Hepatocyte (in vitro differentiated cells): Measurements from ENCODE around the gene MAN1B1. TPM values are rescaled to one million over a fixed set of nuclear protein-coding genes. Genes with fewer than 3 reads are reported as not detected.

ENCODE experiments used
- DNase-seq: peaks from one replicate; pipeline ENCODE4 v3.0.0-alpha.2; 2016; ENCODE audit warnings: low spot score
- H2AFZ ChIP-seq: fragments of 200-600 bp; sonication (generic); 2 replicates; pipeline ENCODE4 v1.6.0; 2016; ENCODE audit warnings: antibody characterized with exemption, mild to moderate bottlenecking
- H3K27ac ChIP-seq: fragments of 200-600 bp; sonication (generic); 2 replicates; pipeline ENCODE4 v1.5.1; 2016; ENCODE audit warnings: mild to moderate bottlenecking
- H3K27me3 ChIP-seq: fragments of 200-600 bp; sonication (generic); 2 replicates; pipeline ENCODE4 v1.6.1; 2016
- H3K36me3 ChIP-seq: fragments of 200-600 bp; sonication (generic); replicated peaks from 2 replicates; pipeline ENCODE4 v1.5.1; 2016; ENCODE audit warnings: low read depth; ENCODE audit not compliant: insufficient read depth
- H3K4me1 ChIP-seq: fragments of 200-600 bp; sonication (generic); 2 replicates; pipeline ENCODE4 v1.5.1; 2016; ENCODE audit warnings: mild to moderate bottlenecking, moderate library complexity; ENCODE audit not compliant: insufficient read depth
- H3K4me2 ChIP-seq: fragments of 200-600 bp; sonication (generic); 2 replicates; pipeline ENCODE4 v1.6.0; 2016
- H3K4me3 ChIP-seq: fragments of 200-600 bp; sonication (generic); 2 replicates; pipeline ENCODE4 v1.5.1; 2016; ENCODE audit warnings: mild to moderate bottlenecking
- H3K79me2 ChIP-seq: fragments of 200-600 bp; sonication (generic); 2 replicates; pipeline ENCODE4 v1.6.0; 2017; ENCODE audit warnings: mild to moderate bottlenecking
- H3K9me2 ChIP-seq: fragments of 200-600 bp; sonication (generic); replicated peaks from 2 replicates; pipeline ENCODE4 v1.6.0; 2017; ENCODE audit warnings: mild to moderate bottlenecking; ENCODE audit not compliant: insufficient read depth
- H3K9me3 ChIP-seq: fragments of 200-600 bp; sonication (generic); 2 replicates; pipeline ENCODE4 v1.5.1; 2016; ENCODE audit warnings: low read depth, mild to moderate bottlenecking
- H4K20me1 ChIP-seq: fragments of 200-600 bp; sonication (generic); 2 replicates; pipeline ENCODE4 v1.6.0; 2016; ENCODE audit warnings: mild to moderate bottlenecking; ENCODE audit not compliant: insufficient read depth, poor library complexity, severe bottlenecking
- CTCF ChIP-seq: fragments of 200-600 bp; sonication (generic); IDR thresholded peaks from 2 replicates; pipeline ENCODE4 v1.5.1; 2016; ENCODE audit warnings: antibody characterized with exemption, mild to moderate bottlenecking; ENCODE audit not compliant: poor library complexity
- EZH2 ChIP-seq: fragments of 200-600 bp; sonication (generic); IDR thresholded peaks from 2 replicates; pipeline ENCODE4 v1.6.1; 2016; ENCODE audit warnings: antibody characterized with exemption, mild to moderate bottlenecking, borderline replicate concordance
- EZH2phosphoT487 ChIP-seq: fragments of 200-600 bp; sonication (generic); IDR thresholded peaks from one replicate; pipeline ENCODE4 v1.6.1; 2018; ENCODE audit warnings: antibody characterized with exemption, mild to moderate bottlenecking, low read depth, moderate library complexity; ENCODE audit not compliant: unreplicated experiment, severe bottlenecking
- WGBS: methylation state at CpG from one replicate; pipeline ENCODE4 v1.1.6; 2016; ENCODE audit warnings: low lambda C conversion rate; ENCODE audit errors: missing lambda C conversion rate; 5-methylcytosine and 5-hydroxymethylcytosine counted together
- polyA plus RNA-seq: library from polyadenylated mRNA; unstranded; fragments of >200 nt; fragmentation: Nextera tagmentation; extraction: Ambion mirVana; gene quantifications from 2 replicates; pipeline ENCODE4 v1.2.1, GENCODE V29; 2016
- total RNA-seq: library from RNA; depleted of rRNA; stranded (reverse); fragments of >200 nt; gene quantifications from 2 replicates; pipeline ENCODE4 v1.2.3, GENCODE V29; 2014

The MAN1B1 gene
- total and polyA plus RNA-seq, 2 experiments from 2014 or later: 60.8 to 94.2 TPM

- Histone ChIP-seq H3K9me3 (no peaks in the 10 kb centered on the region), H3K4me3 (no peak overlapping the region), H2AFZ (no peak overlapping the region), H3K4me1 (no peaks in the 10 kb centered on the region), H3K27ac (no peak overlapping the region), H3K79me2 (no peaks in the 10 kb centered on the region), H3K9me2 (no peaks in the 10 kb centered on the region), H3K4me2 (no peak overlapping the region), H3K27me3 (no peaks in the 10 kb centered on the region), H4K20me1 (no peaks in the 10 kb centered on the region), H3K36me3 (no peaks in the 10 kb centered on the region)
- TF ChIP-seq CTCF (no peak), EZH2 (no peak), EZH2phosphoT487 (no peak)
- no peak for DNase-seq
- WGBS: 95% methylated on average over 23 of the region's 26 CpGs
Measured at GRCh38 chr9:137063311-137064026, 23.3 kb upstream of the MAN1B1 start.

- H3K9me3 ChIP-seq: no peaks in the 10 kb centered on the region
- no peaks in the 10 kb centered on the region for H3K79me2 ChIP-seq
- no peaks in the 10 kb centered on the region for H3K9me2 ChIP-seq
- H3K36me3 ChIP-seq: no peaks in the 10 kb centered on the region
- H3K27ac ChIP-seq: no peak overlapping the region
- H3K4me2 ChIP-seq: no peak overlapping the region
- no peak overlapping the region for H3K4me3 ChIP-seq
- H3K27me3 ChIP-seq: no peaks in the 10 kb centered on the region
- no peaks in the 10 kb centered on the region for H3K4me1 ChIP-seq
- H4K20me1 ChIP-seq: no peaks in the 10 kb centered on the region
- 67% methylated on average over 41 of the region's 55 CpGs for WGBS
- peak; percentile 71 for DNase-seq
- no peak overlapping the region for H2AFZ ChIP-seq
- TF ChIP-seq EZH2: no peak
- TF ChIP-seq CTCF: peak; percentile 89
Measured at GRCh38 chr9:137064027-137064879, 22.5 kb upstream of the MAN1B1 start.

GRCh38 chr9:137064880-137065164 is 22.0 kb upstream of the MAN1B1 start:
- Histone ChIP-seq H3K27me3 (no peaks in the 10 kb centered on the region), H3K9me3 (no peaks in the 10 kb centered on the region), H3K4me3 (no peak overlapping the region), H3K36me3 (no peaks in the 10 kb centered on the region), H3K4me1 (peaks cover 3% of the 10 kb centered on the region), H3K9me2 (no peaks in the 10 kb centered on the region), H2AFZ (no peak overlapping the region), H3K27ac (no peak overlapping the region), H4K20me1 (no peaks in the 10 kb centered on the region), H3K79me2 (no peaks in the 10 kb centered on the region), H3K4me2 (no peak overlapping the region)
- WGBS: 95% methylated on average over 4 of the region's 12 CpGs
- DNase-seq: no peak
- no peak for TF ChIP-seq CTCF
- TF ChIP-seq EZH2: no peak
- TF ChIP-seq EZH2phosphoT487: no peak
